GM06990 (cell line): ENCODE data around the gene SCYGR3.
A peak's percentile ranks its signal among the peaks of the same experiment; 100 is the strongest.

ENCODE experiments used
- DNase-seq: peaks from one replicate; pipeline ENCODE4 v3.0.0-alpha.2; 2011; ENCODE audit not compliant: insufficient read length; ENCODE audit errors: extremely low read depth
- H3K27me3 ChIP-seq: replicated peaks from 2 replicates; pipeline ENCODE4 v1.6.0; 2011; ENCODE audit warnings: low read length; ENCODE audit not compliant: control insufficient read depth, insufficient read depth
- H3K36me3 ChIP-seq: 2 replicates; pipeline ENCODE4 v1.5.1; 2011; ENCODE audit warnings: low read length; ENCODE audit not compliant: control insufficient read depth, insufficient read depth
- H3K4me3 ChIP-seq: replicated peaks from 2 replicates; pipeline ENCODE4 v1.5.1; 2011; ENCODE audit warnings: low read depth, mild to moderate bottlenecking, control low read depth, low read length
- CTCF ChIP-seq: IDR thresholded peaks from 2 replicates; pipeline ENCODE4 v1.5.1; 2011; ENCODE audit warnings: low read length, control low read depth, mild to moderate bottlenecking, inconsistent platforms; ENCODE audit not compliant: insufficient read depth, poor library complexity, severe bottlenecking

SCYGR3 gene

GRCh38 chr2:227592694-227593387, 21.8 kb downstream of the SCYGR3 start:
- TF ChIP-seq CTCF, result no peak
- H3K36me3 ChIP-seq, result no peaks in the 10 kb centered on the region
- H3K4me3 ChIP-seq, result no peak overlapping the region
- no peaks in the 10 kb centered on the region for H3K27me3 ChIP-seq
- no peak for DNase-seq

GRCh38 chr2:227582369-227582768, 32.3 kb downstream of the SCYGR3 start:
- TF ChIP-seq CTCF, result no peak
- Histone ChIP-seq H3K36me3 (no peaks in the 10 kb centered on the region), H3K4me3 (no peak overlapping the region), H3K27me3 (no peaks in the 10 kb centered on the region)
- no peak for DNase-seq

DNA sequence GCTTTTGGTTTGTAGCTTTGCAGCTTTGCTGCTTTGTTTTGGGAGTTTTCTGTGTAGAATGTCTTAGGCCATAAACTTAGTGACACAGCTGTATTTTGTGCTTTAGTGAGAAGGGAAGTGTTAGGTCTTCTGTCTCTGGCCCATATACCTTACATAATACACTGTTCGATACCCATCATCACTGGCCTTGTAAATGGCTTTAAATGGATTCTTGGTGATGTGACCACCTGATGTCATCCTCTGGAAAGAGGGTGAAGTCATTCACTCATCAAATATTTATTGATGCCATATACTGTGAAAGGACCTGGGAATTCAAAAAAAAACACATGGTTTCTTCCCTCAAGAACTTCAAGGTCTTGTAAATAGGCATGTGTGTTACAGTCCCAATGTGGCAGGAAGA, 34.8 kb downstream of the SCYGR3 start:
- TF ChIP-seq CTCF, result no peak
- Histone ChIP-seq H3K4me3 (no peak overlapping the region), H3K27me3 (no peaks in the 10 kb centered on the region), H3K36me3 (no peaks in the 10 kb centered on the region)
- no peak for DNase-seq

DNA sequence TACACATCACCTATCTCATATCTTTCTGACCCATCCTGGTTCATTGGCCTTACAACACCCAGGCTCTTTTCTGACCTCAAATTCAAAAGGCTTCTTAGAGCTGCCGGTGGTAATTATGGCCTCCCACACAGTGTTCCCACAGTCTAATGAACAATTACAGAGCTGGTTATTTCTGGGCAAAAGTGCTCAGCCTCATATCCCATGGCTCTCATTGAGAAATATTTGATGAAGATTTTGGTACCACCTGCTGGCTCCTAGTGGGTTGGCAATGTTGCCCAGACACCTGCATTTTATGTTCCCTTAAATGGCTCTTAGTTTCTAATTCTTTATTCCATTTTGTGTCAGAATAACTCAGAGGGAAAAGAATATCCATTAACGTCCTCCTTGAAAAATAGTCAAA, 36.0 kb downstream of the SCYGR3 start:
- peak; percentile 6 for TF ChIP-seq CTCF
- no peak for DNase-seq
- no peak overlapping the region for H3K4me3 ChIP-seq

DNA sequence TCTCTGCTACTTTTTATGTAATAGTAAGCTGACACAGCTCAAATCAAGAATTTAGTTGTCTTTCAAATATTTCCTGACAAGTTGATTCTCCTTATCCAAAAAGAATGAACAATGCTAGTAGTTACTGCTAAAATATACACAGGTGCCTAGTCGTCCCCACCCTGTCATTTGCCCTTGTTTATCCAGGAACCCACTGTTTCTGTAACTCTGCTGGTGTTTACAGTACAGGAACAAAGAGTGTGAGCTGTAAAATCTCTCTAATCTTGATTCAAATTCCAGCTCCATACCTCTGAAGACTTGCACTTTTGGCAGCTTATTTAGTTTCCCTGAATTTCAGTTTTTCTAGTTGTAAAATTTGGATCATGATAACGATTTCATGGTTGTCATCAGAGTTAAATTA, 37.1 kb downstream of the SCYGR3 start:
- DNase-seq, result no peak
- no peak for TF ChIP-seq CTCF
- Histone ChIP-seq H3K27me3 (no peaks in the 10 kb centered on the region), H3K36me3 (no peaks in the 10 kb centered on the region), H3K4me3 (no peak overlapping the region)

More for the DNA sequence above, 36.0 kb downstream of the SCYGR3 start:
- no peaks in the 10 kb centered on the region for H3K27me3 ChIP-seq
- no peaks in the 10 kb centered on the region for H3K36me3 ChIP-seq

GRCh38 chr2:227576812-227577211, 37.8 kb downstream of the SCYGR3 start:
- no peaks in the 10 kb centered on the region for H3K27me3 ChIP-seq
- H3K4me3 ChIP-seq, result no peak overlapping the region
- no peak for DNase-seq
- H3K36me3 ChIP-seq, result no peaks in the 10 kb centered on the region
- no peak for TF ChIP-seq CTCF
